H1 (cell line): ENCODE data around the gene EEPD1. TPM values are rescaled to one million over a fixed set of nuclear protein-coding genes. Genes with fewer than 3 reads are reported as not detected.

ENCODE experiments used
- CTCF ChIA-PET: fragments of 300-600 bp; sonication (Branson Sonifier 250); formaldehyde crosslinking; loops from one replicate; lab custom pipeline; 2021; ENCODE audit not compliant: partially characterized antibody; lab: Charles Lee
- POLR2A ChIA-PET: fragments of 300-600 bp; sonication (Branson Sonifier 250); formaldehyde crosslinking; loops from one replicate; lab custom pipeline; 2021; ENCODE audit warnings: inconsistent platforms; ENCODE audit not compliant: partially characterized antibody; lab: Charles Lee
- DNase-seq, 2 experiments: peaks; one replicate each; pipeline versions ENCODE4 v3.0.0 to v3.0.0-alpha.2; 2010 to 2022; ENCODE audit warnings: low spot score in 2 of 2, low read depth in 1 of 2, mixed read lengths in 1 of 2
- FAIRE-seq: peaks from 2 replicates; lab custom pipeline; 2011; peaks lifted over from hg19 to GRCh38; lab: Jason Lieb, UNC
- H2AFZ ChIP-seq: 2 replicates; pipeline ENCODE4 v1.8.1; 2012; ENCODE audit warnings: low read length, inconsistent platforms
- H2AK5ac ChIP-seq: 2 replicates; pipeline ENCODE4 v1.6.1; 2013; ENCODE audit warnings: low read depth, low read length
- H2BK120ac ChIP-seq: replicated peaks from 2 replicates; pipeline ENCODE3; 2013; ENCODE audit warnings: low read depth, low read length, inconsistent platforms
- H2BK12ac ChIP-seq: 2 replicates; pipeline ENCODE4 v1.6.1; 2013; ENCODE audit warnings: low read depth, low read length
- H2BK15ac ChIP-seq: 2 replicates; pipeline ENCODE4 v1.6.1; 2013; ENCODE audit warnings: low read length
- H2BK20ac ChIP-seq: 2 replicates; pipeline ENCODE4 v1.6.1; 2013; ENCODE audit warnings: low read length
- H2BK5ac ChIP-seq: 2 replicates; pipeline ENCODE4 v1.6.1; 2013; ENCODE audit warnings: low read depth, low read length
- H3K14ac ChIP-seq: 2 replicates; pipeline ENCODE4 v1.6.1; 2013; ENCODE audit warnings: inconsistent platforms; ENCODE audit not compliant: insufficient read length
- H3K18ac ChIP-seq: 2 replicates; pipeline ENCODE4 v1.6.1; 2013; ENCODE audit warnings: low read length; ENCODE audit errors: extremely low read depth
- H3K23ac ChIP-seq: 2 replicates; pipeline ENCODE4 v1.6.1; 2013; ENCODE audit warnings: inconsistent platforms; ENCODE audit not compliant: insufficient read length
- H3K23me2 ChIP-seq: 2 replicates; pipeline ENCODE4 v1.6.1; 2013; ENCODE audit warnings: low read depth, low read length
- H3K27ac ChIP-seq: 2 replicates; pipeline ENCODE4 v1.6.1; 2011; ENCODE audit warnings: low read depth, low read length, inconsistent platforms
- H3K27me3 ChIP-seq, 4 experiments: replicated peaks in 1 of 4; 1 replicate in 1 of 4; 2 replicates in 3 of 4; pipeline versions ENCODE4 v1.6.1 to v1.8.1; 2011 to 2013; ENCODE audit warnings: low read length in 3 of 4, mild to moderate bottlenecking in 3 of 4, inconsistent platforms in 2 of 4, mixed read lengths in 2 of 4, moderate library complexity in 1 of 4; ENCODE audit not compliant: control insufficient read depth in 3 of 4, insufficient read depth in 3 of 4; ENCODE audit errors: extremely low read depth in 1 of 4
- H3K36me3 ChIP-seq, 4 experiments: 2 replicates each; pipeline versions ENCODE4 v1.6.1 to v1.8.1; 2011 to 2013; ENCODE audit warnings: mild to moderate bottlenecking in 4 of 4, low read length in 3 of 4, moderate library complexity in 2 of 4, control low read depth in 1 of 4, inconsistent platforms in 1 of 4; ENCODE audit not compliant: insufficient read depth in 4 of 4, control insufficient read depth in 2 of 4
- H3K4ac ChIP-seq: replicated peaks from 2 replicates; pipeline ENCODE3; 2013; ENCODE audit warnings: low read length, low read depth, mixed read lengths, inconsistent platforms; ENCODE audit not compliant: insufficient read length
- H3K4me1 ChIP-seq, 4 experiments: replicated peaks in 1 of 4; 1 replicate in 1 of 4; 2 replicates in 3 of 4; pipeline versions ENCODE4 v1.6.1 to v1.8.1; 2011 to 2013; ENCODE audit warnings: low read length in 3 of 4, inconsistent platforms in 2 of 4, mixed read lengths in 1 of 4; ENCODE audit not compliant: insufficient read depth in 4 of 4, control insufficient read depth in 3 of 4
- H3K4me2 ChIP-seq, 2 experiments: 2 replicates each; pipeline versions ENCODE4 v1.6.1 to v1.8.1; 2011 to 2013; ENCODE audit warnings: low read depth in 2 of 2, low read length in 2 of 2, control low read depth in 1 of 2, inconsistent platforms in 1 of 2, mild to moderate bottlenecking in 1 of 2; ENCODE audit not compliant: insufficient read depth in 1 of 2
- H3K4me3 ChIP-seq, 4 experiments: fragments of 200-600, 300-600 bp in 1 of 4; sonication (generic), shearing (Covaris generic), sonication (Bioruptor Twin) in 1 of 4; 2 replicates each; pipeline versions ENCODE4 v1.5.1 to v1.8.1; 2011 to 2016; ENCODE audit warnings: low read length in 4 of 4, low read depth in 3 of 4, control low read depth in 2 of 4, inconsistent platforms in 2 of 4, mild to moderate bottlenecking in 2 of 4, mixed read lengths in 1 of 4, moderate library complexity in 1 of 4; ENCODE audit not compliant: insufficient read depth in 2 of 4; ENCODE audit errors: extremely low read depth in 1 of 4
- H3K56ac ChIP-seq: replicated peaks from 2 replicates; pipeline ENCODE3; 2013; ENCODE audit warnings: low read depth, mild to moderate bottlenecking, mixed read lengths, low read length, inconsistent platforms; ENCODE audit not compliant: insufficient read length
- H3K79me1 ChIP-seq: 2 replicates; pipeline ENCODE4 v1.6.1; 2013; ENCODE audit warnings: low read depth, low read length, control low read depth
- H3K79me2 ChIP-seq, 2 experiments: 2 replicates each; pipeline versions ENCODE4 v1.6.1 to v1.8.1; 2012 to 2013; ENCODE audit warnings: low read length in 2 of 2, mild to moderate bottlenecking in 2 of 2, inconsistent platforms in 1 of 2; ENCODE audit not compliant: insufficient read depth in 2 of 2, control insufficient read depth in 1 of 2
- H3K9ac ChIP-seq, 4 experiments: replicated peaks in 1 of 4; 1 replicate in 1 of 4; 2 replicates in 3 of 4; pipeline versions ENCODE4 v1.6.1 to v1.8.1; 2011 to 2013; ENCODE audit warnings: low read depth in 3 of 4, low read length in 3 of 4, control low read depth in 2 of 4, mild to moderate bottlenecking in 2 of 4, moderate library complexity in 2 of 4, inconsistent platforms in 1 of 4; ENCODE audit errors: extremely low read depth in 1 of 4
- H3K9me3 ChIP-seq, 2 experiments: 2 replicates each; pipeline versions ENCODE4 v1.6.1 to v1.8.1; 2012 to 2013; ENCODE audit warnings: mild to moderate bottlenecking in 2 of 2, moderate library complexity in 2 of 2, control low read depth in 1 of 2, inconsistent platforms in 1 of 2, low read depth in 1 of 2, low read length in 1 of 2, mixed read lengths in 1 of 2; ENCODE audit not compliant: insufficient read depth in 2 of 2
- H4K20me1 ChIP-seq, 2 experiments: replicated peaks in 1 of 2; 2 replicates each; pipeline versions ENCODE3 to v1.8.1; 2011 to 2013; ENCODE audit warnings: inconsistent platforms in 2 of 2, low read length in 2 of 2, mild to moderate bottlenecking in 1 of 2; ENCODE audit not compliant: insufficient read depth in 2 of 2, control insufficient read depth in 1 of 2
- H4K5ac ChIP-seq: 2 replicates; pipeline ENCODE4 v1.6.1; 2013; ENCODE audit warnings: low read length, low read depth, mixed read lengths, inconsistent platforms; ENCODE audit not compliant: insufficient read length
- H4K8ac ChIP-seq: 2 replicates; pipeline ENCODE4 v1.8.0; 2013; ENCODE audit warnings: mild to moderate bottlenecking, moderate library complexity, low read length, inconsistent platforms; ENCODE audit not compliant: insufficient read depth; ENCODE audit errors: extremely low read depth
- H4K91ac ChIP-seq: replicated peaks from 2 replicates; pipeline ENCODE3; 2013; ENCODE audit warnings: low read length, mixed read lengths, inconsistent platforms; ENCODE audit not compliant: insufficient read length
- CBX8 ChIP-seq: fragments of 300-800, 300-1000 bp; sonication (generic); IDR thresholded peaks from 2 replicates; pipeline ENCODE4 v1.7.1; 2016; ENCODE audit warnings: low read depth, low read length, borderline replicate concordance
- CTCF ChIP-seq, 3 experiments: IDR thresholded peaks; 1 replicate in 2 of 3; 2 replicates in 1 of 3; pipeline versions ENCODE4 v1.5.1 to v1.6.1; 2011; ENCODE audit warnings: low read length in 3 of 3, mild to moderate bottlenecking in 3 of 3, inconsistent platforms in 2 of 3, low read depth in 1 of 3, moderate library complexity in 1 of 3; ENCODE audit not compliant: insufficient read depth in 1 of 3; ENCODE audit errors: control extremely low read depth in 1 of 3
- MAFK ChIP-seq: IDR thresholded peaks from 2 replicates; pipeline ENCODE4 v1.6.1; 2012; ENCODE audit warnings: low read depth, mild to moderate bottlenecking, improper control_type of control experiment, low read length
- PHF8 ChIP-seq: fragments of 200-600 bp; sonication (generic); conservative IDR thresholded peaks from 2 replicates; pipeline ENCODE4 v1.7.1; 2012; ENCODE audit warnings: low read depth, mild to moderate bottlenecking, inconsistent platforms, low read length, moderate library complexity
- SIN3A ChIP-seq, 2 experiments: IDR thresholded peaks in 1 of 2; conservative IDR thresholded peaks in 1 of 2; 2 replicates each; pipeline ENCODE4 v1.6.1; 2011 to 2012; ENCODE audit warnings: low read length in 2 of 2, improper control_type of control experiment in 1 of 2, low read depth in 1 of 2, mild to moderate bottlenecking in 1 of 2
- SIRT6 ChIP-seq: IDR thresholded peaks from one replicate; pipeline ENCODE4 v1.7.1; 2012; ENCODE audit warnings: low read length, inconsistent platforms
- SP1 ChIP-seq: IDR thresholded peaks from 2 replicates; pipeline ENCODE4 v1.6.1; 2011; ENCODE audit warnings: low read depth, low read length
- TBP ChIP-seq: IDR thresholded peaks from 2 replicates; pipeline ENCODE4 v1.6.1; 2011; ENCODE audit warnings: low read depth, low read length, improper control_type of control experiment
- TEAD4 ChIP-seq: IDR thresholded peaks from 2 replicates; pipeline ENCODE4 v1.6.1; 2012; ENCODE audit warnings: low read depth, low read length, inconsistent platforms, mixed read lengths
- WGBS, 2 experiments: shearing (Covaris generic) in 1 of 2; methylation state at CpG; one replicate each; pipeline versions ENCODE4 v1.1.6 to v1.1.7; 2013 to 2015; ENCODE audit warnings: low lambda C conversion rate in 2 of 2, mixed read lengths in 2 of 2, inconsistent platforms in 1 of 2, low coverage in 1 of 2, missing lambda C conversion rate in 1 of 2; ENCODE audit not compliant: insufficient replicate concordance in 2 of 2, insufficient coverage in 1 of 2, insufficient read length in 1 of 2; ENCODE audit errors: extremely low coverage in 1 of 2, missing lambda C conversion rate in 1 of 2; 5-methylcytosine and 5-hydroxymethylcytosine counted together
- polyA plus RNA-seq, 7 experiments: library from polyadenylated mRNA; depleted of rRNA in 3 of 7; stranded (reverse) in 5 of 7; unstranded in 2 of 7; fragments of >200 nt in 5 of 7; fragments of 200-250 nt in 2 of 7; gene quantifications; 1 replicate in 5 of 7; 2 replicates in 1 of 7; 4 replicates in 1 of 7; pipeline versions ENCODE4 v1.2.1 to v1.2.3, GENCODE V29; 2011 to 2013; ENCODE audit warnings: missing spikeins in 2 of 7, mixed read lengths in 2 of 7
- total RNA-seq: library from RNA; stranded (reverse); fragmentation: NEBNext Ultra II Directional; extraction: Animal tissue kit (Norgen Biotek cat#: 25700); gene quantifications from 2 replicates; pipeline ENCODE4 v1.2.1, GENCODE V29; 2021

The EEPD1 gene
- total and polyA plus RNA-seq, 2 of the 8 experiments (the other 6 are each of a cell fraction or from before 2014, with no cell fraction given): 3.1 to 7.8 TPM

- Histone ChIP-seq H3K4me3 (no peak overlapping the region), H3K4ac (no peak overlapping the region), H2BK120ac (no peak overlapping the region), H3K27ac (no peak overlapping the region), H4K5ac (no peak overlapping the region), H4K8ac (no peak overlapping the region), H2BK5ac (no peak overlapping the region), H3K9me3 (no peaks in the 10 kb centered on the region), H3K23ac (no peak overlapping the region), H3K56ac (no peak overlapping the region), H3K14ac (no peak overlapping the region), H2BK12ac (no peak overlapping the region), H3K79me1 (no peaks in the 10 kb centered on the region), H3K27me3 (no peaks in the 10 kb centered on the region), H4K20me1 (no peaks in the 10 kb centered on the region), H3K9ac (no peak overlapping the region), H2AK5ac (no peak overlapping the region), H3K4me1 (no peaks in the 10 kb centered on the region; a peak in 1 of 7 replicates), H3K23me2 (no peaks in the 10 kb centered on the region), H3K18ac (no peak overlapping the region), H3K79me2 (no peaks in the 10 kb centered on the region), H2BK20ac (no peak overlapping the region), H3K36me3 (no peaks in the 10 kb centered on the region), H2BK15ac (no peak overlapping the region), H2AFZ (no peak overlapping the region), H3K4me2 (no peak overlapping the region), H4K91ac (no peak overlapping the region)
- FAIRE-seq (no peak), DNase-seq (no peak)
- 95% methylated on average over 7 of the region's 7 CpGs; no CpG with 5 or more reads in 1 of the 2 experiments for WGBS, 2 experiments
- ChIA-PET POLR2A (interaction anchor here (0.9 kb wide), 1 partner anchor 16 kb away, joined by 3 read pairs; no protein-coding TSS in a partner anchor), CTCF (interaction anchor here (0.7 to 3.0 kb wide), 4 partner anchors 9 to 486 kb away, joined by 3 to 13 read pairs (median 5); no protein-coding TSS in a partner anchor)
- TF ChIP-seq CBX8 (no peak), SIRT6 (no peak), SIN3A (conservative IDR thresholded peaks at IDR 0.05 in 1 of 2, IDR thresholded peaks at IDR 0.05 in 1 of 2; ENCODE audit: low read depth in 1 of 2, low read length in 2 of 2) (no peak), PHF8 (no peak), CTCF (IDR thresholded peaks at IDR 0.05; ENCODE audit: control extremely low read depth in 1 of 3, insufficient read depth in 1 of 3, low read depth in 1 of 3, low read length in 3 of 3) (no peak), SP1 (no peak), MAFK (no peak), TBP (no peak), TEAD4 (no peak)
Observed at GRCh38 chr7:36264123-36264801, 111.2 kb downstream of the EEPD1 start.
